ENCODE data around the gene PACSIN2.
A peak's percentile ranks its signal among the peaks of the same experiment; 100 is the strongest.

Gene PACSIN2

DNA sequence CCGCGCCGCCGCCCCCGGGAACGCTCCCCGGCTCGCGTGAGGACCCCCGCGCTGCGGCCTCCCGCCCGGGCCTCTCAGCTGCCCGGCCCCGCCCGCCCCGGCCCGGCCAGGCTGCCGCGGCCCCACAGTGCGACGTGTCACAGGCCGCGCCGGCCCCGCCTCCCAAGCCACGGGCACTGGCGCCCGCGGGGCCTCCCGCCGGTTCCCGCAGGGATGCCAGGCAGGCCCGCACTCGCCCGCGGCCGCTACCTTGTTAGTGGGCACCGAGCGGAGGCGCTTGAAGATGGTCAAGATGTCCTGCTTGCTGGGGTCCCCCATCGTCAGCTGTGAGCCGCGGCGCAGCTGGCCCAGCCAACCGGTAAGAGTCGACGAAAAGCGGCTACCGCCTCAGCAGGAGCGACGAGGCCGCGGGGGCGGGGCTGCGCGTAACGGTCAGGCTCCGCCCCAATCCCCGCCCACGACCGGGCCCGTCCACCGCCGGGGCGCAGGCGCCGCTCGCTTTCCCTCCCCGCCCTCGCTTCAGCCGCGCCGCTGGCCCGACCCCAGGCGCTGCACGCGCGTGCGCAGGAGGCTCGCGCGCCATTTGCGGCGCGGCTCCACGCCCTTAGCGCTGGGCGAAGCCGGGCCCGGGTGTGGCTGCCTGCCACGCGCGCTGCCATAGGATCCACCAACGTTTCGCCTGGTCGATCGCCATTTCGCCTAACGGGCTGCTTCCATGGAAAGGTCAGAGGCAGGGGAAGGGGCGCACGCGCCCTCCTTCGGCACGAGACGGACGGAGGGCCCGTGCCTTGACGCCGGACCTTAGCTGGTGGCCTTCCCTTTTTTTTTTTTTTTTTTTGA lies 157.9 kb downstream of the PACSIN2 start, which contains the start of gene ARFGAP3:
Gene ARFGAP3, minus strand, starts transcription at position 409 of the 840 bp plus-strand sequence. Its CDS starts 91 bp downstream, at position 318.
- peak; percentile 96 for DNase-seq (ENCODE audit: low spot score)

GRCh38 chr22:42856179-42856864 lies 158.6 kb downstream of the PACSIN2 start:
- no peak for DNase-seq (ENCODE audit: low spot score)

DNA sequence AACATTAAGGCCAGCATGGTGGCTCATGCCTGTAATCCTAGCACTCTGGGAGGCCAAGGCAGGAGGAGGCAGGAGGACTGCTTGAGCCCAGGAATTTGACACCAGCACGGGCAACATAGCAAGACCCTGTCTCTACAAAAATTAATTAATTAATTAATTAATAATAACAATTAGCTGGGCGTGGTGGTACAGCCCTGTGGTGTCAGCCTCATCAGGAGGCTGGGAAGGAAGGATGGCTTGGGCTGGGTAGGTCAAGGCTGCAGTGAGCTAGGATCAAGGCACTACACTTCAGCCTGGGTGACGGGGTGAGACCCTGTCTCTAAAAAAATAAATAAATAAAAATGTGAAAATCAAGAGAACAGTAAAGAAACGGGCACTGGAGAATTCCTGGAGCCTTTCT lies 159.2 kb downstream of the PACSIN2 start:
- DNase-seq (ENCODE audit: low spot score): no peak

- DNase-seq (ENCODE audit: low spot score): no peak
Observed at GRCh38 chr22:42855211-42855610, 159.7 kb downstream of the PACSIN2 start.

GRCh38 chr22:42848941-42849550 lies 165.9 kb downstream of the PACSIN2 start:
- DNase-seq (ENCODE audit: low spot score): no peak

DNA sequence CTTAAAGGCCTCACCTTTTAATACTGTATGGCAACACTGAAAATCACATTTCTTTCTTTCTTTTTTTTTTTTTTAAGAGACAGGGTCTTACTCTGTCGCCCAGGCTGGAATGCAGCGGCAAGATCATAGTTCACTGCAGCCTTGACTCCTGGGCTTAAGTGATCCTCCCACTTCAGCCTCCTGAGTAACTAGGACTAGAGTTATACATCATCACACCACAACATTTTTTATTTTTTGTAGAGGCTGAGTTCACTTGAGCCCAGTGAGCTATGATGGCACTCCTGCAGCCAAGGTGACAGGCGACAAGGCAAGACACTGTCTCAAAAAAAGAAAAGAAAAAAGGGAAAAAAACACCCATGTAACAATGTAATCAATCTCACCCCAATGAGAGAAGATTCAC lies 167.8 kb downstream of the PACSIN2 start:
- DNase-seq (ENCODE audit: low spot score): no peak

DNA sequence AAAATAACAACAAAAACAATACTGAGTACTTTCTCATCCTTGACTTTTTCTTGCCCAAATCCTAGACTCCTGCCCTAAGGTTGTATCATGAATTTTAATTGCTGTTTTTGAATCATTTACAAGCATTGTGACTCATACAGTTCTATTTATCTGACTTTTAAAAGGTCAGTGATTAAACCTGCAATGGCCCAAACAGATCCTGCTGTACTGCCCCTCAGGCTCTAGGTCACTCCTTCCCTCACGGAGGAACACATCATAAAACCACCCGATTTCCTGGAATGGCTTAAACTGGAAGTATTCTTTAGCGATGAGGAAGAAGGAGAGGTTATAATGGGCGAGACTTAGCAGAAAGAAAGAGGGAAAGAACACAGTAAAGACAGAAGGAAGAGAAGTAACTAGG lies 170.2 kb downstream of the PACSIN2 start:
- no peak for DNase-seq (ENCODE audit: low spot score)

GRCh38 chr22:42842658-42843370 lies 172.1 kb downstream of the PACSIN2 start:
- no peak for DNase-seq (ENCODE audit: low spot score)

GRCh38 chr22:42841444-42841843 lies 173.5 kb downstream of the PACSIN2 start:
- DNase-seq (ENCODE audit: low spot score): no peak

- DNase-seq (ENCODE audit: low spot score): no peak
Observed at GRCh38 chr22:42837556-42837955, 177.4 kb downstream of the PACSIN2 start.

GRCh38 chr22:42836026-42836425 lies 178.9 kb downstream of the PACSIN2 start:
- DNase-seq (ENCODE audit: low spot score): no peak

DNA sequence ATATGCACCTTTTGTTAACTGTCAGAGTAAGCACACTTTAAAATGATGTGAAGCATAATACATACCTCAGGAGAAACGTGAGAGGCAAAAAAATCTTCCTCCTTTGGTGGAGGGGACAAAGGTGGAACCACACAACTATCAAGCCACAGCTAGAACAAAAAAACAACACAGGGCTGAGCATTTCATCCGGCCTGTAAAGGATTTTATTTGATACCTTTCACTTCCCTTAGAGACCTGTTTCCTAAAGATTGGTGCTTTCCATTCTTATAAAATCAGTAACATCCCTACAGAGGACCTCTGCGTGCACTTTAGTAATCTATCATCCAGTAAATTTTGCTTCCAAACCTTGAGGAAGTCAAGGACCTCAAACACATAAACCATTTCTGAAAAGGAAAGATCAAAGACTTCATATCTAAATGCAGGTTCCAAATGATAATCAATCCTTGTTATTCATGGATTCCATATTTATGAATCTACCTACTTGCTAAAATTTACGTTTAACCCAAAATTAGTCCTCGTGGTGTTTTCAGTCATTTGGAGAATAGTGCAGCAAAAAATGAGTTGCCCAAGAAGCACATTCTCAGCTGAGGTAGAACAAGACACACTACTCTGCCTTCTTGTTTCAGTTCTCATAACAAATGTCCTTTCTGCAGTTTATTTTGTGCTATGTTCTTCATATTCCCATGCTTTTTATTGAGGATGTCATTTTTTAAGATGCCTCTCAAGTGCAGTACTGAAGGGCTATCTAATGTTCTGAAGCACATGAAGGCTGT lies 180.6 kb downstream of the PACSIN2 start:
- DNase-seq (ENCODE audit: low spot score): no peak

DNA sequence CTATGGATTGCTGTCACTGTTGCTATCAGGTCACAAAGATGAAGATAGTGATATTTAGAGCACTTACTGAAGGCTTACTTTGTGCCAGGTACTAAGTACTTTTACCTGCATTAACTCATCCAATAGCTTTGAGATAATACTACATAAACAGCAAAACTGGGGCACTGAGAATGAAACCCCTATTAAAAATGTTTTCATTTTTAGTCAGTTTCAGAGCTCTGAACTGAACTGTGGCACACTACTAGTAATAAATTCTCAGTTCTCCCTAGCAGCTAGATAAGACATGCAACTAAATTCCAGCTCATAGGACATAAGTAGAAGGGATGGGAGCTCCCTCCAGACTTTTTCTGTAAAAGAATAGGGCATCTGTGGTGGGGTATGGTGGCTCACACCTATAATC lies 181.8 kb downstream of the PACSIN2 start:
- DNase-seq (ENCODE audit: low spot score): no peak

GRCh38 chr22:42831712-42832111 lies 183.2 kb downstream of the PACSIN2 start:
- no peak for DNase-seq (ENCODE audit: low spot score)

- no peak for DNase-seq (ENCODE audit: low spot score)
Observed at GRCh38 chr22:42830161-42830560, 184.8 kb downstream of the PACSIN2 start.

GRCh38 chr22:42829302-42829701 lies 185.6 kb downstream of the PACSIN2 start:
- no peak for DNase-seq (ENCODE audit: low spot score)

DNA sequence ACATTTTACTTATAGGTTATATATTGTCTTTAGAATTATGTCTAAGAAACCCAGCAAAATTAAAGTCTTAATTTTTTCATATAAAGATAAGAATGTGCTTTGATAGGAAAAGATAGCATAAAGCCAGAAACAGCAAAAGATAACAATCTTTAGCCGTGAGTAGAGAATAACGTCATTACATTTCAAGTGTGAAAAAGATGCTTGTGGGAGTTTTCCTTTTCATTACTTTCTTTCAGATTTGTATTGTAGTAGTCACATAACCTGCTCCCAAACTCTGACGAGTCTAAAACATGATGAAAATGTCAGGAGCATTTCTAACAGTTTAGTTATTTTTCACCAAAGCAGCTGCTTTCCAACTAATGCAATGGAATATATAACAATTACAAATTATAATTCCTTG lies 189.2 kb downstream of the PACSIN2 start:
- no peak for DNase-seq (ENCODE audit: low spot score)

- DNase-seq (ENCODE audit: low spot score): no peak
Observed at GRCh38 chr22:42821386-42821785, 193.6 kb downstream of the PACSIN2 start.

GRCh38 chr22:42820045-42820763 lies 194.7 kb downstream of the PACSIN2 start:
- no peak for DNase-seq (ENCODE audit: low spot score)

All from ecto neural progenitor cell (in vitro differentiated cells).